GM10266 (cell line): Measurements from ENCODE around the gene SASH1.

ENCODE experiments used
- DNase-seq: peaks from one replicate; pipeline ENCODE4 v3.0.0; 2012; ENCODE audit errors: extremely low spot score
- TF ChIP-seq, protein P1 (sequence below): IDR thresholded peaks from 2 replicates; pipeline ENCODE4 v1.5.1; 2012; ENCODE audit warnings: mild to moderate bottlenecking, low read depth; ENCODE audit not compliant: control insufficient read depth, insufficient read depth; ENCODE audit errors: missing control alignments

The SASH1 gene

DNA sequence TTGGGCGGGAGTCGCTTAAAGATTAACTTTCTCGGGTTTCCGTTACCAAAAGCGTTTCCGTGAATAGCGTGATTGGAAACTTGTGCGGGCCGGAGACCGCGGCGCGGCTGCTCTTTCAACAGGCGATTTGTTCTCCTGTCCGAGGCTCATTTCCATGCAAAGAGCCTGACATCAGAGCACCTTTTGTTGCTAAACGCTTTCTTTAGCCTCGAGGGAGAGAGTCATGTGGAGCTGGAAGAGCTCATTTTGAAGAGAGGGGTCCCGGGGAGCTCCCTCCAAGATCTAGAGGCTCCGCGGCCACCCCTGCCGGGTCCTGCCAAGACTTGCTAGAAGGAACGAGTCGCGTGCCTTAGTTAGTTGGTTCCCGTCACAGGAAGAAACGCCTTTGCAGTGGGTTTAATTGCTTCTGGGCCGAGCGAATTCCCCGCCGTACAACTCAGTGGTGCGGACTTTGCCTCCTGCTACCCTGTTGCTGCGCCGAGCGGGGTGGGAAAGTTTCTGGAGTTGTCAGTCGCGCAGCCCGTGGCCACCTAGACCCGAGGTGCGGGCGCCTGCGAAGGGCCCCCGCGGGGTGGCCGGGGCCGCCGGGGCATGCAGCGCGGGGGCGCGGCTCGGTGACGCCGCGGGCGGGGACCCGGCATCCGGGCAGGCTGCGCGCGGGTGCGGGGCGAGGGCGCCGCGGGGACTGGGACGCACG lies at the start of gene SASH1:
TSS of gene SASH1 (plus strand) at position 489 of the 697 bp plus-strand sequence. CDS start 230 bp downstream, outside the sequence.
- TF ChIP-seq, protein P1, sequence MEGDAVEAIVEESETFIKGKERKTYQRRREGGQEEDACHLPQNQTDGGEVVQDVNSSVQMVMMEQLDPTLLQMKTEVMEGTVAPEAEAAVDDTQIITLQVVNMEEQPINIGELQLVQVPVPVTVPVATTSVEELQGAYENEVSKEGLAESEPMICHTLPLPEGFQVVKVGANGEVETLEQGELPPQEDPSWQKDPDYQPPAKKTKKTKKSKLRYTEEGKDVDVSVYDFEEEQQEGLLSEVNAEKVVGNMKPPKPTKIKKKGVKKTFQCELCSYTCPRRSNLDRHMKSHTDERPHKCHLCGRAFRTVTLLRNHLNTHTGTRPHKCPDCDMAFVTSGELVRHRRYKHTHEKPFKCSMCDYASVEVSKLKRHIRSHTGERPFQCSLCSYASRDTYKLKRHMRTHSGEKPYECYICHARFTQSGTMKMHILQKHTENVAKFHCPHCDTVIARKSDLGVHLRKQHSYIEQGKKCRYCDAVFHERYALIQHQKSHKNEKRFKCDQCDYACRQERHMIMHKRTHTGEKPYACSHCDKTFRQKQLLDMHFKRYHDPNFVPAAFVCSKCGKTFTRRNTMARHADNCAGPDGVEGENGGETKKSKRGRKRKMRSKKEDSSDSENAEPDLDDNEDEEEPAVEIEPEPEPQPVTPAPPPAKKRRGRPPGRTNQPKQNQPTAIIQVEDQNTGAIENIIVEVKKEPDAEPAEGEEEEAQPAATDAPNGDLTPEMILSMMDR = no peak
- peak; percentile 33 for DNase-seq

DNA sequence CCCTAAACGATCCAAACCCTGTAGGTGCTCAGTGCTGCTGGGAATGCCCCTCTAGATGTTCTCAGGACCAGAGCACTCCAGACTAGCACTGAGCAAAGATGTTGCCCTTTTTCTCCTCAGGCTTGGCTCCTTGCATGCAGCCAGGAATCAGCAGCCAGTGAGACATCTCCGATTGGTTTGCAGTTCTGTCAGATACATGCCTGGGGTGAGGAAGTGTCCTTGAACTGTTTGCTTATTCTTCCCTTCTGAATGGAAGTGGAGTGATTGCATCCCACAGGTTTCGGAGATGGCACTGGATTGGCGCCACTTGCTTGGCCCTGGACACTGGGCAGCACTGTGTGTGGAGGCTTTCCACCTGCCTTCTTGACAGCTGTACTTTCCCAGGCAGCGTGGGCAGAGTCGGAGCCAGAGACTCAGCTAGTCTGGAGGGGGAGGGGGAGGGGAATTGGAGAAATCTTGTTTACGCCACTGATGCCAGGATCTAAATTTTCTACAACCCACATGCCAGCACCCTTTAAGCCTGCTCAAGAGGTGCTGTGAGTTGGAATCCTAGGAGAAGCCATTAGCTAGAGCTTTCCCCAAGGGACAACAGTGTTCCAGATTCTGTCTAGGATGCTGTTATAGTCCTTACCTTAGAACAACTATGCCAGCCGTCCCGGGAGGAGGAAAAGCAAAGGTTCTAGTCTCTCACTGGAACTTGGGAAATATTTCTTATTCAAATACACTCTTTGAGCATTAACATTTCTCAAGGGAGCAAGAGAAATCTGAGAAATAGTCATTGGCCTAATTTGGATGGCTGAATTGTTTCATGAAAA lies 49.2 kb upstream of the SASH1 start:
- TF ChIP-seq, protein P1 = no peak
- no peak for DNase-seq

DNA sequence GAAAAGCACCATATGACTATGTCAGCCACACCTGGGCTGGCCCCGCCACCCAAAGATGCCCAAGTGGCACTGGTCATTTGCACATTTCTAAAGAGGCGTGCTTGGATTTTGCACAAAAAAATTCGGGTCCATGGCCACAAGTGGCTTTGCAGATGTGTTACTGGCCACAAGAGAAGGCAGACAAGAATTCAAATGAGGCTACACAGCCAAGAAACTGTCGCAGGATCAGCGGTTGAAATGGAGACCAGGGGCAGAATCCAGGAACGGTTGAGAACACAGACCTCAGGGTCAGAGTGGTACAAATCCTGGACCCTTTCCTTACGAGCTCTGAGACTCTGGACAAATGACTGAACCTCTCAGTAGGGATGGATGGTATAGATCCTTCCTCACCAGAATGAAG lies 48.6 kb upstream of the SASH1 start:
- DNase-seq = no peak
- TF ChIP-seq, protein P1 = no peak

DNA sequence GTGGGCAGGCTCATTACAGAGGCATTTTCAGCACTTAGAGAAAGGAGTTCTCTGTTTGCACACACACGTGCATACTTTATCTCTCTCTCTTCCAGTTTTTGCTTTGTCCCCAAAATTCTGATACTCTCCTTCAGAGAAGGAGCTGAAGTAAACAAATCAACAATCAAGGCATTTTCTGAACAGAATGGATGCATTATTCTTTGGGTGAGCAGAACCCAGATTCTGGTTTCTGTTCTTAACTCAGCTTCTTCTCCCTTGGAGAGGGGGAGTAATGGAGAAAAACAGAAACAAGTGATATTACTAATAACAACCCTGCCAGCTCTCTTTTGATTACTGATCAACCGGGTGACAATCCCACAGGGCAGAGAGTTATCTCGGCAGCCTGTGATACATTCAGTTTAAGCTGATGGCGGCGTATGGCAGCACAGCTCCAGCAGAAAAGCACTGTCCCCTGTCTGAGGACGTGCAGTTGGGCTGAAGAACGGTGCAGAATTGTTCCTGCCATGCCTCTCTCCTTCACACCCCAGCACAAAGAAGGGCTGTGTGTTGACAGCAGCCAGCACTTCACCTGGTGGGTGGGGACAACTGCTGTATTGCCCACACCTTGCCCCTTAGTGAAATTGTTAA lies 47.3 kb upstream of the SASH1 start:
- DNase-seq = no peak
- TF ChIP-seq, protein P1 = no peak

DNA sequence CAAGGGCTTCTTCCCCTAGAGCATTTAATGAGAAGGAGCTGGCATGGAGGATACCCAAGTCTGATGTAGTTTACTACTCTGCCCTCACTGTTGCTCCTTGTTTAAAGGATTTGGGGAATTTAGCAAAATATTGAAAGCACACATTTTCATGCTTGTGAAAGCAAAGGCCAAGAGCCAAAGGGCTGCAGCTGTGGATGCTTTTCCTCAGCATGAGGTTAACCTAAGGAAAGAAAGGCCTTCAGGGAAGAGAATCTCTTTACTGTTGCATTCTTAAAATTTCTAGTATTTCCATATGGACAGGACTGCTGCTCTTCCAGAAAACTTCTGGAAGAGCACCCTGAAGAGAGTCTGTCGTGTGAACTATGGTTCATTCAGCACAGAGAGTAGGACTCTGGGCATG lies 45.9 kb upstream of the SASH1 start:
- TF ChIP-seq, protein P1 = no peak
- DNase-seq = no peak

DNA sequence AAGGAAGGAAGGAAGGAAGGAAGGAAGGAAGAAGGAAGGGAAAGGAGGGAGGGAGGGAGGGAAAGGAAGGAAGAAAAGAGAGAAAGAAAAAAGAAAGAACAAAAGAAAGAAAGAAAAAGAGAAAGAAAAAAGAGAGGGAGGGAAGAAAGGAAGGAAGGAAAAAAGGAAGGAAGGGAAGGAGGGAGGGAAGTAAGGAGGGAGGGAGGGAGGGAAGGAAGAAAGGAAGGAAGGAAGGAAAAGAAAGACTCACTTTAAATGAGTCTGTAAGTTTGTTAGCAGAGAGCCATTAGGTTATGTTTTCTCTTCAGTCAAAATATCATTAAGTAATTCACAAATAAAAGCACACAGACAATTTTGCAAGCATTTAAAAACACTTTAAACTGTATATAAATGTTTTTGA lies 44.0 kb upstream of the SASH1 start:
- TF ChIP-seq, protein P1 = no peak
- no peak for DNase-seq
